ENCODE results near the gene ROR1. TPM values are rescaled to one million over a fixed set of nuclear protein-coding genes. Genes with fewer than 3 reads are reported as not detected.

Gene ROR1
- total and polyA plus RNA-seq, 2 of the 13 experiments (the other 11 are each of a cell fraction or from before 2014, with no cell fraction given): 0.58 to 2.3 TPM

DNA sequence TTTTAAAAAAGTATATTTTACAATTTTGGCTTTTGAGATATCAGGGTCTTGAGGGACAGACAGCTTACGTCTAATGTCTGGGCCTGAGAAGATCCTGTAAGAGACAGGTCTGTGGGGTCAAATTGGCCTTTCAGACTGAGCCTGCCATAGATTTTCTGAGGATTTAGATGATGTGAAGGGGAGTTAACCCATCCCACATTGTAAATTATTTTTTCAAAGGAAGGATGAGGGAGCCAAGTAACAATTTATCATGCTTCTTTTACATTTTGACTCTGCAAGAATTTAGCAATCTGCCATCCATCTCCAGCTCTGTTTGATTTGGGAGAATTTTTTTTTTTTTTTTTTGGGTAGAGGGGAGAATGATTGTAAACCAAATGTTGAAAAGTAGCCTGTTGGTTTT lies 160.9 kb downstream of the ROR1 start (continued):
- TF ChIP-seq, protein P1, sequence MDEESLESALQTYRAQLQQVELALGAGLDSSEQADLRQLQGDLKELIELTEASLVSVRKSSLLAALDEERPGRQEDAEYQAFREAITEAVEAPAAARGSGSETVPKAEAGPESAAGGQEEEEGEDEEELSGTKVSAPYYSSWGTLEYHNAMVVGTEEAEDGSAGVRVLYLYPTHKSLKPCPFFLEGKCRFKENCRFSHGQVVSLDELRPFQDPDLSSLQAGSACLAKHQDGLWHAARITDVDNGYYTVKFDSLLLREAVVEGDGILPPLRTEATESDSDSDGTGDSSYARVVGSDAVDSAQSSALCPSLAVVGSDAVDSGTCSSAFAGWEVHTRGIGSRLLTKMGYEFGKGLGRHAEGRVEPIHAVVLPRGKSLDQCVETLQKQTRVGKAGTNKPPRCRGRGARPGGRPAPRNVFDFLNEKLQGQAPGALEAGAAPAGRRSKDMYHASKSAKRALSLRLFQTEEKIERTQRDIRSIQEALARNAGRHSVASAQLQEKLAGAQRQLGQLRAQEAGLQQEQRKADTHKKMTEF (CRISPR knock-in tag; IDR thresholded peaks at IDR 0.05): no peak

DNA sequence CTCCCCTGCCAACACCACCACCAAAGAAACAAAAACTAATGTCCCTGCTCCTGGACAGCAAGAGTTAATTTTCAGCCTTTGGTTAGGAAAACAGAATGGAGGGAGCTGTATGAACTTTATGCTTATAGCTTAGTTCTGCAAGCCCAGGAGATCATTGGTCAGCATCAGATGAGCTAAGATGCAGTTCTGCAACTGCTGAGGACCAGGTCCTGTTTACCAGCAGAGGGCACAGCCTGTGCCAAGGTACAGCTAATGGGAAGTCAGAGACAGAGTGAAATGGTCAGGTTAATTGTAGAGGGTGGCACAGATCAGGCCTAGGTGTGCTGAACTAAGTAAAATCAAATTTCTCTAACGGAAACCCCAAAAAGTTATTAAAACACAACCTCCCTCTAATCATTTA lies 161.3 kb downstream of the ROR1 start:
- DNase-seq (ENCODE audit: low spot score) (no peak), ATAC-seq (no peak), FAIRE-seq (no peak)
- no peaks in the 10 kb centered on the region for H3K9me3 ChIP-seq (ENCODE audit: low read length)
- H3K4me3 ChIP-seq (replicated peaks in 1 of 3; ENCODE audit: insufficient read depth in 1 of 3, low read depth in 2 of 3, low read length in 3 of 3): no peak overlapping the region
- H4K20me1 ChIP-seq (ENCODE audit: insufficient read depth, low read length): 0 out of 2 replicates have a peak, but pooled peaks cover 2% of the 10 kb centered on the region
- in situ Hi-C loops (cut with HindIII; ENCODE audit: extremely low pct_ligation_motif_present, low pct_unique_long_range_greater_than_20kb) (no loop called here), intact Hi-C loops (cut with micrococcal nuclease; ENCODE audit: unreplicated experiment) (no loop called here)
- BruUV-seq (replicated peaks): no TSS peak
- WGBS (ENCODE audit: low lambda C conversion rate): 47% methylated on average over 1 of the region's 1 CpG
- no peaks in the 10 kb centered on the region for H3K36me3 ChIP-seq (replicated peaks in 1 of 2; ENCODE audit: control insufficient read depth in 1 of 2, insufficient read depth in 2 of 2, low read length in 2 of 2)
- H3K27me3 ChIP-seq (ENCODE audit: control insufficient read depth in 1 of 2, insufficient read depth in 2 of 2, low read length in 2 of 2): no peaks in the 10 kb centered on the region
- H3K79me2 ChIP-seq (ENCODE audit: insufficient read depth, low read length): no peaks in the 10 kb centered on the region
- H3K27ac ChIP-seq (ENCODE audit: extremely low read length, insufficient read depth, low read length): no peak overlapping the region
- no peak overlapping the region for H3K4me2 ChIP-seq (ENCODE audit: low read depth, low read length)
- POLR2A ChIA-PET: no interaction called here
- H2AFZ ChIP-seq (ENCODE audit: low read length): no peak overlapping the region
- CTCF ChIA-PET (ENCODE audit: low intra/inter-chr PET ratio, low total read pairs): no interaction called here
- H3K4me1 ChIP-seq (ENCODE audit: insufficient read depth, low read length): no peaks in the 10 kb centered on the region
- H3K9ac ChIP-seq (ENCODE audit: insufficient read depth, low read depth, low read length): no peak overlapping the region
- TF ChIP-seq ZNF460 (CRISPR knock-in tag; IDR thresholded peaks at IDR 0.05; ENCODE audit: borderline replicate concordance) (no peak), ZNF589 (CRISPR knock-in tag; conservative IDR thresholded peaks at IDR 0.05) (no peak)
- TF ChIP-seq, protein P2, sequence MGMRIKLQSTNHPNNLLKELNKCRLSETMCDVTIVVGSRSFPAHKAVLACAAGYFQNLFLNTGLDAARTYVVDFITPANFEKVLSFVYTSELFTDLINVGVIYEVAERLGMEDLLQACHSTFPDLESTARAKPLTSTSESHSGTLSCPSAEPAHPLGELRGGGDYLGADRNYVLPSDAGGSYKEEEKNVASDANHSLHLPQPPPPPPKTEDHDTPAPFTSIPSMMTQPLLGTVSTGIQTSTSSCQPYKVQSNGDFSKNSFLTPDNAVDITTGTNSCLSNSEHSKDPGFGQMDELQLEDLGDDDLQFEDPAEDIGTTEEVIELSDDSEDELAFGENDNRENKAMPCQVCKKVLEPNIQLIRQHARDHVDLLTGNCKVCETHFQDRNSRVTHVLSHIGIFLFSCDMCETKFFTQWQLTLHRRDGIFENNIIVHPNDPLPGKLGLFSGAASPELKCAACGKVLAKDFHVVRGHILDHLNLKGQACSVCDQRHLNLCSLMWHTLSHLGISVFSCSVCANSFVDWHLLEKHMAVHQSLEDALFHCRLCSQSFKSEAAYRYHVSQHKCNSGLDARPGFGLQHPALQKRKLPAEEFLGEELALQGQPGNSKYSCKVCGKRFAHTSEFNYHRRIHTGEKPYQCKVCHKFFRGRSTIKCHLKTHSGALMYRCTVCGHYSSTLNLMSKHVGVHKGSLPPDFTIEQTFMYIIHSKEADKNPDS (CRISPR knock-in tag; IDR thresholded peaks at IDR 0.05): no peak

Data from HepG2 (cell line).